Caco-2 (cell line): ENCODE results near the gene CLCF1. TPM values are rescaled to one million over a fixed set of nuclear protein-coding genes. Genes with fewer than 3 reads are reported as not detected.

Experiments used
- BruUV-seq: library from RNA; stranded (reverse); fragments of 400-500 nt; replicated peaks from 2 replicates; lab custom pipeline; 2021; lab: Mats Ljungman, UMichigan
- CTCF ChIA-PET: fragments of 300-600 bp; sonication (Branson Sonifier 250); formaldehyde crosslinking; loops from one replicate; lab custom pipeline; 2022; ENCODE audit warnings: antibody characterized with exemption; lab: Charles Lee
- POLR2A ChIA-PET: fragments of 300-600 bp; sonication (Branson Sonifier 250); formaldehyde crosslinking; loops from one replicate; lab custom pipeline; 2022; ENCODE audit warnings: antibody characterized with exemption; lab: Charles Lee
- DNase-seq, 2 experiments: peaks; one replicate each; pipeline versions ENCODE4 v3.0.0 to v3.0.0-alpha.2; 2020 to 2022
- H3K27me3 ChIP-seq: replicated peaks from 2 replicates; pipeline ENCODE4 v1.6.0; 2011; ENCODE audit warnings: low read length; ENCODE audit not compliant: control insufficient read depth, insufficient read depth
- H3K36me3 ChIP-seq: 2 replicates; pipeline ENCODE4 v1.5.1; 2011; ENCODE audit warnings: low read length; ENCODE audit not compliant: control insufficient read depth, insufficient read depth
- H3K4me1 ChIP-seq: fragments of 250-450 bp; sonication (Bioruptor Pico); 2 replicates; pipeline ENCODE4 v1.5.1; 2020; ENCODE audit warnings: mild to moderate bottlenecking
- H3K4me3 ChIP-seq: 2 replicates; pipeline ENCODE4 v1.5.1; 2011; ENCODE audit warnings: low read depth, mild to moderate bottlenecking, control low read depth, low read length
- H3K9me3 ChIP-seq: fragments of 250-450 bp; sonication (Bioruptor Pico); 2 replicates; pipeline ENCODE4 v1.5.1; 2020; ENCODE audit warnings: mild to moderate bottlenecking, moderate library complexity
- H3K27ac Mint-ChIP-seq: one replicate; pipeline ENCODE4 v1.8.0; 2022; ENCODE audit warnings: mixed read lengths; ENCODE audit not compliant: unreplicated experiment
- H3K27me3 Mint-ChIP-seq: one replicate; pipeline ENCODE4 v1.8.0; 2022; ENCODE audit warnings: mixed read lengths; ENCODE audit not compliant: insufficient read depth, unreplicated experiment
- H3K36me3 Mint-ChIP-seq: one replicate; pipeline ENCODE4 v1.8.0; 2022; ENCODE audit warnings: mild to moderate bottlenecking, mixed read lengths; ENCODE audit not compliant: insufficient read depth, unreplicated experiment
- H3K4me1 Mint-ChIP-seq: one replicate; pipeline ENCODE4 v1.8.0; 2022; ENCODE audit warnings: low read depth, mixed read lengths; ENCODE audit not compliant: unreplicated experiment
- H3K4me3 Mint-ChIP-seq: one replicate; pipeline ENCODE4 v1.8.0; 2022; ENCODE audit warnings: mild to moderate bottlenecking, moderate library complexity, mixed read lengths; ENCODE audit not compliant: unreplicated experiment
- H3K9me3 Mint-ChIP-seq: one replicate; pipeline ENCODE4 v1.8.0; 2022; ENCODE audit warnings: mixed read lengths; ENCODE audit not compliant: unreplicated experiment
- intact Hi-C: fragments of 100-400 bp; cut with micrococcal nuclease; formaldehyde crosslinking; loops from one replicate; pipeline ENCODE4 v1.10.0; 2022; ENCODE audit not compliant: unreplicated experiment
- total RNA-seq: library from RNA; stranded (reverse); gene quantifications from 2 replicates; pipeline ENCODE4 v1.2.3, GENCODE V29; 2022
- TF ChIP-seq, protein P1 (sequence below), 2 experiments: fragments of 200-600 bp in 1 of 2; IDR thresholded peaks; 1 replicate in 1 of 2; 2 replicates in 1 of 2; pipeline versions ENCODE4 v1.5.1 to v1.8.0; 2011 to 2022; ENCODE audit warnings: antibody characterized with exemption in 1 of 2, control low read depth in 1 of 2, inconsistent platforms in 1 of 2, low read depth in 1 of 2, low read length in 1 of 2, mild to moderate bottlenecking in 1 of 2, moderate library complexity in 1 of 2; ENCODE audit not compliant: insufficient read depth in 1 of 2, severe bottlenecking in 1 of 2, unreplicated experiment in 1 of 2

Gene CLCF1
- total RNA-seq, 1 experiment from 2014 or later: 4.5 TPM

DNA sequence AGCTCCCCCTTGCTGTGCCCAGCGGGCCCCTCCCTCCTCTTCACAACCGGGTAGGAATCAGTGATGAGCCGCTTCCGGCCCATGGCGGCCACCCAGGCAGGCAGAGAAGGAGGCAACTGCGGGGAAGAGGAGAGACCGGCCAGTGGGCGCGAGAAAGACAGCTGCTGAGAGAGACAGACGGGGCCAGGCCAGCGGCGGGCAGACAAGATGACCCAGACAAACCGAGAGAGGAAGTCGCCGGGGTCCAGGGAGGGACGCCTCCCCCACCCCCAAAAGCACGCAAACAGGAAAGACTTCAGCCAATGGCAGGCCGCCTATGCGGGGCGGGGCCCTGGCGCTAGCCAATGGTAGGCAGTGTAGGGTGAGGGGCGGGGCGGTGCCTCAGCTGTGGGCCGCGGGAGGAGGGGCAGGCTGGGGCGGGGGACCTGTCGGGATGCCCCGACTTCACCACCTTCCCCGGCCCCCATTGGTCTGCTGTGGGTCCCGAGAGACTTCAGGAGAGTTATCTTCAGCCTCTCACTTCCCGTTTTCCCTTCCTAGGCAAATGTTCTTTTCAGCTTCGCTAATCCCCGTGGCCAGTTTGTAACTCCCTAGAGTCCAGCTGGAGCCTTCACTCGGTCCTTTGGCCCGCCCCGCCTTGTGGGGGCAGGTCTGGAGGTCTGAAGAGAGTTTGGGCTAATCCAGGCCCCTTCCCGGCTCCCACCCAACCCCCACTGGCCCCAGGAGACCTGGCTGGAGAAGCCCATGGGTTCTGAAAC is 19.9 kb downstream of the CLCF1 start, which contains the start of gene POLD4:
Gene POLD4, minus strand, starts transcription at position 230 of the 758 bp plus-strand sequence. Its CDS starts 147 bp downstream, at position 83.
- Mint-ChIP-seq H3K27me3 (no peaks in the 10 kb centered on the region), H3K4me3 (peak within 1 kb of the TSS; percentile 83), H3K36me3 (peaks cover 16% of the 10 kb centered on the region), H3K9me3 (no peaks in the 10 kb centered on the region), H3K4me1 (peaks cover 27% of the 10 kb centered on the region), H3K27ac (peak within 1 kb of the TSS; percentile 81)
- intact Hi-C loops: loop anchor here (1.0 to 5.0 kb wide), 2 partner anchors 7 to 229 kb away; partner anchors contain the start of gene GSTP1
- Histone ChIP-seq H3K36me3 (no peaks in the 10 kb centered on the region), H3K4me3 (peak within 1 kb of the TSS; percentile 50), H3K4me1 (peaks cover 51% of the 10 kb centered on the region), H3K9me3 (no peaks in the 10 kb centered on the region), H3K27me3 (no peaks in the 10 kb centered on the region)
- peak; percentile 99 to 100 for DNase-seq
- TF ChIP-seq, protein P1, sequence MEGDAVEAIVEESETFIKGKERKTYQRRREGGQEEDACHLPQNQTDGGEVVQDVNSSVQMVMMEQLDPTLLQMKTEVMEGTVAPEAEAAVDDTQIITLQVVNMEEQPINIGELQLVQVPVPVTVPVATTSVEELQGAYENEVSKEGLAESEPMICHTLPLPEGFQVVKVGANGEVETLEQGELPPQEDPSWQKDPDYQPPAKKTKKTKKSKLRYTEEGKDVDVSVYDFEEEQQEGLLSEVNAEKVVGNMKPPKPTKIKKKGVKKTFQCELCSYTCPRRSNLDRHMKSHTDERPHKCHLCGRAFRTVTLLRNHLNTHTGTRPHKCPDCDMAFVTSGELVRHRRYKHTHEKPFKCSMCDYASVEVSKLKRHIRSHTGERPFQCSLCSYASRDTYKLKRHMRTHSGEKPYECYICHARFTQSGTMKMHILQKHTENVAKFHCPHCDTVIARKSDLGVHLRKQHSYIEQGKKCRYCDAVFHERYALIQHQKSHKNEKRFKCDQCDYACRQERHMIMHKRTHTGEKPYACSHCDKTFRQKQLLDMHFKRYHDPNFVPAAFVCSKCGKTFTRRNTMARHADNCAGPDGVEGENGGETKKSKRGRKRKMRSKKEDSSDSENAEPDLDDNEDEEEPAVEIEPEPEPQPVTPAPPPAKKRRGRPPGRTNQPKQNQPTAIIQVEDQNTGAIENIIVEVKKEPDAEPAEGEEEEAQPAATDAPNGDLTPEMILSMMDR (IDR thresholded peaks at IDR 0.05; ENCODE audit: insufficient read depth in 1 of 2, low read depth in 1 of 2, low read length in 1 of 2, severe bottlenecking in 1 of 2, unreplicated experiment in 1 of 2): no peak
- CTCF ChIA-PET: interaction anchor here (0.6 to 17.9 kb wide), 9 partner anchors 8 to 753 kb away, joined by 3 to 775 read pairs (median 14); partner anchors contain the start of genes CLCF1, PPP1CA and RAD9A
- POLR2A ChIA-PET: interaction anchor here (1.0 to 2.7 kb wide), 8 partner anchors 20 to 114 kb away, joined by 3 to 31 read pairs (median 4); partner anchors contain the start of genes CLCF1, PPP1CA and RAD9A
- BruUV-seq: no TSS peak

DNA sequence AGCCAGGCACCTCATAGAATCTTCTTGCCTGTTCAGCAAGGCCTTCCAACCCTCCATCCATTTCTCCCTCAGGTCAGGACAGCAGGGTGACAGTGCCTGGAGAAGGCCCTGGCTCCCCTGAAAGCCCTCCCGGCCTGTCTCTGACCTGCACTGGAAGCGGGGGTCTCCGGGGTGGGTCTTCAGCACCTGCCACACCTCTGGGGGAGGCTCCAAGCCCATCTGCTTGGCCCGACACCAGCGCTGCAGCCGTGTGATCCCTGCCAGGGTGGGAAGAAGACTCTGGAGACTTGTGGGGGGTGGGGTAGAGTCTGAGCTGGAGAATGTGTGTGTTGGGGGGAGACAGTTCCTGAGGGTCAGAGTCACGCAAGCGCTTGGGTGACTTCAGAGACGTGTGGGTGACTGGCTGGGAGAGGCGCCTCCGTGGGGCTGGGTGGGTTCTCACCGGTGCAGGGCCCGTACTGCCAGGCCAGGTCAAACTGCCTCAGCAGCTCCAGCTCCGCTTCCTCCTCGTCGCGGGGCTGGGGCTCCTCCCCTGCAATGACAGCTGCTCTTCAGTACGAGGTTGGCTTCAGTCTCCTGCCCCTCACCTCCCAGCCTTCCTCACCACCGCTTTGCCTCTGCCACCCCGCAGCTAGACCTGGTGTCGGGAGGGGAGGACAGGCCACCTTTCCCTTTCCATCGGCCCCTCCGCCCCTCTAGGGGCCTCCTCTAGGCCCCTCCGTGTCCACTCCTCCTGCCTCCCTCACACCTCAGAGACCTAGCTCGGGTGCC is 20.7 kb downstream of the CLCF1 start:
- intact Hi-C loops: loop anchor here (5.0 kb wide), 1 partner anchor 230 kb away; the partner anchor contains the start of gene GSTP1
- Mint-ChIP-seq H3K4me3 (peak overlapping the region; percentile 83), H3K9me3 (no peaks in the 10 kb centered on the region), H3K27me3 (no peaks in the 10 kb centered on the region), H3K36me3 (peaks cover 11% of the 10 kb centered on the region), H3K4me1 (peaks cover 35% of the 10 kb centered on the region), H3K27ac (peak overlapping the region; percentile 81)
- peak in 1 of 2 experiments; percentile 56 for DNase-seq
- TF ChIP-seq, protein P1 (IDR thresholded peaks at IDR 0.05; ENCODE audit: insufficient read depth in 1 of 2, low read depth in 1 of 2, low read length in 1 of 2, severe bottlenecking in 1 of 2, unreplicated experiment in 1 of 2): no peak
- peak overlapping the region; percentile 50 for H3K4me3 ChIP-seq
- no peaks in the 10 kb centered on the region for H3K36me3 ChIP-seq
- no peaks in the 10 kb centered on the region for H3K9me3 ChIP-seq
- ChIA-PET CTCF (interaction anchor here (0.6 to 17.9 kb wide), 7 partner anchors 7 to 754 kb away, joined by 4 to 775 read pairs (median 15); partner anchors contain the start of genes CLCF1 and PPP1CA), POLR2A (interaction anchor here (1.0 to 2.7 kb wide), 6 partner anchors 21 to 113 kb away, joined by 3 to 31 read pairs (median 6); partner anchors contain the start of genes CLCF1, PPP1CA and RAD9A)
- TSS peak; percentile 70 for BruUV-seq
- no peaks in the 10 kb centered on the region for H3K27me3 ChIP-seq
- H3K4me1 ChIP-seq: peaks cover 58% of the 10 kb centered on the region
